HepG2 (cell line): Measurements from ENCODE around the gene ANK3.

Experiments used
- CTCF ChIP-seq: sonication (generic); formaldehyde crosslinking; IDR thresholded peaks from 2 replicates; pipeline ENCODE4 v1.5.0; 2020; ENCODE audit warnings: mild to moderate bottlenecking, missing genetic modification reagents, moderate library complexity
- ZNF260 ChIP-seq: sonication (generic); formaldehyde crosslinking; IDR thresholded peaks from 2 replicates; pipeline ENCODE4 v1.4.0; 2020; ENCODE audit warnings: missing genetic modification reagents, low read depth, mild to moderate bottlenecking, borderline replicate concordance
- ZNF616 ChIP-seq: sonication (generic); formaldehyde crosslinking; IDR thresholded peaks from 2 replicates; pipeline ENCODE4 v1.5.0; 2020; ENCODE audit warnings: low read depth, mild to moderate bottlenecking, missing genetic modification reagents

- TF ChIP-seq CTCF (CRISPR knock-in tag) (no peak), ZNF260 (CRISPR knock-in tag) (no peak), ZNF616 (CRISPR knock-in tag) (no peak)
Measured at GRCh38 chr10:60395711-60396110, 6.0 kb upstream of the ANK3 start.
